GM21737 (cell line): Measurements from ENCODE around the gene PTPN13.
"Not testable (repeated sequence)": the region's sequence is repeated elsewhere in the genome, so short reads cannot be mapped to it uniquely, and the experiment has no call there.

Experiments
- ATAC-seq: cut with Tn5 transposase; IDR thresholded peaks from one replicate; pipeline ENCODE4 v1.9.1; 2021; ENCODE audit warnings: mild to moderate bottlenecking, moderate library complexity; ENCODE audit not compliant: unreplicated experiment

The PTPN13 gene

GRCh38 chr4:86641516-86642090, 47.5 kb downstream of the PTPN13 start:
- ATAC-seq, result no peak

GRCh38 chr4:86644892-86645291, 50.8 kb downstream of the PTPN13 start:
- ATAC-seq, result no peak

- ATAC-seq, result no peak
Observed at GRCh38 chr4:86652332-86652932, 58.3 kb downstream of the PTPN13 start.

- ATAC-seq, result no peak
Observed at GRCh38 chr4:86653237-86653865, 59.2 kb downstream of the PTPN13 start.

GRCh38 chr4:86656781-86657180, 62.7 kb downstream of the PTPN13 start:
- not testable (repeated sequence) for ATAC-seq

GRCh38 chr4:86657382-86657781, 63.3 kb downstream of the PTPN13 start:
- no peak for ATAC-seq

- no peak for ATAC-seq
Observed at GRCh38 chr4:86657910-86658309, 63.8 kb downstream of the PTPN13 start.

GRCh38 chr4:86660401-86660800, 66.3 kb downstream of the PTPN13 start:
- no peak for ATAC-seq

GRCh38 chr4:86661006-86661405, 66.9 kb downstream of the PTPN13 start:
- no peak for ATAC-seq

GRCh38 chr4:86661418-86661817, 67.3 kb downstream of the PTPN13 start:
- ATAC-seq, result no peak

- ATAC-seq, result no peak
Observed at GRCh38 chr4:86664959-86665358, 70.8 kb downstream of the PTPN13 start.

- ATAC-seq, result no peak
Observed at GRCh38 chr4:86670298-86670697, 76.2 kb downstream of the PTPN13 start.

- ATAC-seq, result no peak
Observed at GRCh38 chr4:86670756-86671155, 76.6 kb downstream of the PTPN13 start.

GRCh38 chr4:86675548-86675947, 81.4 kb downstream of the PTPN13 start:
- no peak for ATAC-seq

GRCh38 chr4:86678796-86679195, 84.7 kb downstream of the PTPN13 start:
- no peak for ATAC-seq

- no peak for ATAC-seq
Observed at GRCh38 chr4:86679441-86679840, 85.3 kb downstream of the PTPN13 start.

- no peak for ATAC-seq
Observed at GRCh38 chr4:86683167-86683566, 89.1 kb downstream of the PTPN13 start.

- no peak for ATAC-seq
Observed at GRCh38 chr4:86683983-86684382, 89.9 kb downstream of the PTPN13 start.

GRCh38 chr4:86685401-86685800, 91.3 kb downstream of the PTPN13 start:
- no peak for ATAC-seq

- ATAC-seq, result no peak
Observed at GRCh38 chr4:86686741-86687140, 92.6 kb downstream of the PTPN13 start.

- ATAC-seq, result no peak
Observed at GRCh38 chr4:86688026-86688425, 93.9 kb downstream of the PTPN13 start.

- ATAC-seq, result no peak
Observed at GRCh38 chr4:86704601-86705000, 110.5 kb downstream of the PTPN13 start.
